CD4-positive, alpha-beta T cell treated with Interferon gamma for 1 hour (primary cell): ENCODE results near the gene TMIGD3.
A peak's percentile ranks its signal among the peaks of the same experiment; 100 is the strongest.
"Not testable (repeated sequence)": the region's sequence is repeated elsewhere in the genome, so short reads cannot be mapped to it uniquely, and the experiment has no call there.

Experiments used
- DNase-seq: peaks from one replicate; pipeline ENCODE4 v3.0.0-alpha.2; 2020

The TMIGD3 gene

DNA sequence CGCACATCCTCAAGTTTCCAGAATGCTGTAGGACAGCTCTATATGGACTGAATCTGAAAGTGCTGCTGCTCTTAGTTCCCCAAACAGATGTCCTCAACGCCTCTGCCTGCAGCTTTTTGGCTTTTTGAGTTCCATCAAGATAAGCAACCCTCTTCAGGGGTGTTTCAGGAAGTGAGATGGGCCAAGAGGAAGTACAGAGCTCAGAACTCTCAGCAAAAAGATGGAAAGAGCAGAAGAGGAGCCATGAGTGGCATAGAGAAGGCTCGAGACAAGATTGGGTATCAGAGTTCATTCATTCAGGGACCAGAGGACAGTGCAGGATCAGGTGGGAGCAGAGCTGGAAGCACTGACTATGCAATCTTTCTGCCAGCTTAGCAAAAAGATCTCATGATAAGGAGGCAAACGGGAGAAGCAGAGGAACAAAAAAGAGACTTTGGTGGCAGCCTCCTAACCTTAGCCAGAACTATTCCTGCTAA is at the start of gene TMIGD3, which contains the start of gene ADORA3:
TMIGD3 (minus strand) TSS at position 49 of the 476 bp plus-strand sequence. CDS start 279 bp downstream, outside the sequence.
ADORA3 (minus strand) TSS at position 49 of the 476 bp plus-strand sequence. CDS start 279 bp downstream, outside the sequence.
- DNase-seq: no peak

DNA sequence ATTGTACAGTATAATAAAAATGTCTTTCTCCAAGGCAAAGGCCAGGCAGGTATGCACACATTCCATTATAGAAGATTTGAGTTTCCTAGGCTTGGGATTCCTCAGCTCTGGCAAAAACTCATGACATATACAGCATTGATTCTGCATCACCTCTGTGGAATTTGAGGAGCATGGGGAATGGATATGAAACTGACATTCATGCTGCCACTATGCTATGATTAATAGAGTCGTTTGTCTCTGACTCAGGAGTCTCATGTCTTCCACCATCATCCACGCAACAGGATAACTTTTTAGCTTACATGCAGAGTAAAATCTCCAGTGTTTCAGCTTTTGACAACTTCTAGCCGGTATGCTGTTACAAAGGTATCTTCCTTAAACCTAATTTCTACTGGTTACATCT is 49.8 kb upstream of the TMIGD3 start:
- DNase-seq: no peak

DNA sequence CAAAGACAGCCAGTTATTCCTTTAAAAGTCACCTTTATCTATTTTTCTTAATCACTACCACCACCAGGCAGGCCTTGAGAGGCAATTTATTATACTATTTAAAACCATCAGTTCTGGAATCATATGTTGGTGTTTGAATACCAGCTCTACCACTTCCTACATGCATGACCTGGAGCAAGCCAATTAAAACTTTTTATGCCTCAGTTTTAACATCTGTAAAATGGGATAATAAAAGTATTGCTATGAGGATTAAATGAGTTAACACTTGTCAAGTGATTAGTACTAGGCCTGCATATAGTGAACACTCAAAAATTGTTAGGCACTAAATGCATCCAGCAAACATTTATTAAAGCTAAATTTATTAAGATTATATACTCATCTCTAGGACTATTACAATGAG is 49.2 kb upstream of the TMIGD3 start:
- DNase-seq: no peak

DNA sequence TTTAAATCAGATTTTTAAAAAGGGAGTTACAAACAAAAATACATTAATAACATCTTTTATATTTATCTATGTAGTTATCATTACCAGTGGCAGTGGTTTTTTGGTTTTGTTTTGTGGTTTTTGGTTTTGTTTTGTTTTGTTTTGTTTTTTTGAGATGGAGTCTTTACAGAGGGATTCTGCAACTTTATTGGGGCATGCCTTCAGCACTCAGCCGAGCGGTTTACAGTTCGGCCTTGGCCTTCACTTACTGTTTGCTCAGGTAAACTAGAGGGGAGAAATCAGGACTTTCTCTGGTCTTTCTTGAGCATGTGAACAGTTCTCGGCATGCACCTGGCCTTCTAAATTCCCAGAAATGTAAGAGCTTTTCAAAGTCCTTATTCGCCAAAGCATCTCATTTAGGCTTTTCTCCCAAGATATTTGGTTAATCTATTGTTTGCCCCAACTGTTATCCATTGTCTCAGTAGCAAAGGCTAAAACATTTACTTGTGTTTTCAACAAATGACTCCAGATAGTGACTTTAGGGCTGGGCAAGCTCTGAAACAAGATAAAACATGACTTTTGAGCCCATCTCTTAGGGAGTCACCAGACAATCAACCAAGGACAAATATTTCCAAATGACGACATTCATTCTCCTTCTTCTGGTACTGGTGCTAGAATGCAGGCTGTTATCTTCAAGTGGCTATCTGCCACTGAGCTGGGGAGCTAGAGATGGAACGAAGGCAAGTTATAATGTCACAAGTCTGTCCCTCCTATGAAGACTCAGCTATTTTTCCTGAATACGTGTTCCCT is 48.4 kb upstream of the TMIGD3 start:
- DNase-seq: no peak

DNA sequence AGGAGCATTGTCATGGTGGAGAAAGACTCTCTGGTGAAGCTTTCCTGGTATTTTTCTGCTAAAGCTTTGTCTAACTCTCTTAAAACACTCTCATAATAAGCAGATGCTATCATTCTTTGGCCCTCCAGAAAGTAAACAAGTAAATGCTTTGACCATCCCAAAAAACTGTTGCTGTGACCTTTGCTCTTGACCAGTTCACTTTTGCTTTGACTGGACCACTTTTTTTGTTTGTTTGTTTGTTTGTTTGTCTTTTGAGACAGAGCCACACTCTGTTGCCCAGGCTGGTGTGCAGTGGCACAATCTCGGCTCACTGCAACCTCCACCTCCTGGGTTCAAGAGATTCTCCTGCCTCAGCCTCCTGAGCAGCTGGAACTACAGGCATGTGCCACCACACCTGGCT is 44.4 kb upstream of the TMIGD3 start:
- not testable (repeated sequence) for DNase-seq

DNA sequence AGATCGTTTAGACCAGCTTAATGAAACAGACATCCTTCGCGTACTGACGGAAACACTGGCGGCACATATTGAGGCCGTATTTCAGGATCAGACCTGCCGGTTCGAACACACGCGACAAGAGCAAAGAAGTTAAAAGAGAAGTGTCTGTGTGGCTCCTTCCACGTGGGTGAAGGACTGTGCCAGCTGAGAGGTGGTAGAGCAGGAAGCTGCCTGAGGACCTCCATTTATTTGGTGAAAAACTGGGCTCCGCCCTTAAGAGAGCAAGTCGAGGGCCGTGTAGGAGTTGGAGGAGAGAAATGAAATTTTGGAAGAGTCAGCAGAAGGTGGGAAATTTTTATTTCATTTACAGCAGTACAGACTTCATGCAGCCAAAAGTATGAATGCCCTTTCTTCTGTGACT is 38.8 kb upstream of the TMIGD3 start:
- no peak for DNase-seq

DNA sequence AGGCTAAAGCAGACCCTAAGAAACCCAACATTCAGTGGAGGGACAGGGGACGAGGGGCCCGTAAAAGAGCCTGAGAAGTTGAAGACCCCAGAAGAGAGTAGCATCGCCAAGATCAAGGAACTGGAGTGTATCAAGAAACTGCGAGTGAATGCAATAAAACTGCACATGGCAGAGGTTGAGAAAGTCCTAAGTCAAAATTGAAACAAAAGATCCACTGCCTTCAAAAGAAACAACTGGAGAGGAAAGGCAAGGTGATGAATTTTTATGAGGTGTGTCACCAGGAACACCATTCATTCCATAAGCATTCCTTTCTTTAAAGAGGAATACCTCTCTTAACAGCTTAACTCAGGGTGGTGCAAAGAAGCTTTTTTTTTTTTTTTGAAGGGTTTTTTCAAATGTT is 38.3 kb upstream of the TMIGD3 start:
- no peak for DNase-seq

DNA sequence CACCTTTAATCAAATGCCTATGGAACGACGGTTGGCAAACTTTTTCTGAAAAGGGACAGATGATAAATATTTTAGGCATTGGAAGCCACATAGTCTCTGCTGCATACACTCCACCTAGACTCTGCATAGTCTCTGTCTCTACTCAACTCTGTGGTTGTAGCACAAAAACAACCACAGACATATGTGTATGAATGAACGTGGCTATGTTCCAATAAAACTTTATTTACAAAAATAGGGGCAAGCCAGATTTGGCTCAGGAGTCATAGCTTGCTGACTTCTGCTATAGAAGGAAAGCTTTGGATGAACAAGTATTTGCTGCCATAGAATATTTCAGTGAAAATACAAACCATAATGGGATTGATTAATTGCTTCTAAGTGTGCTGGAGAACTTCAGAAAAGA is 37.5 kb upstream of the TMIGD3 start:
- DNase-seq: no peak

DNA sequence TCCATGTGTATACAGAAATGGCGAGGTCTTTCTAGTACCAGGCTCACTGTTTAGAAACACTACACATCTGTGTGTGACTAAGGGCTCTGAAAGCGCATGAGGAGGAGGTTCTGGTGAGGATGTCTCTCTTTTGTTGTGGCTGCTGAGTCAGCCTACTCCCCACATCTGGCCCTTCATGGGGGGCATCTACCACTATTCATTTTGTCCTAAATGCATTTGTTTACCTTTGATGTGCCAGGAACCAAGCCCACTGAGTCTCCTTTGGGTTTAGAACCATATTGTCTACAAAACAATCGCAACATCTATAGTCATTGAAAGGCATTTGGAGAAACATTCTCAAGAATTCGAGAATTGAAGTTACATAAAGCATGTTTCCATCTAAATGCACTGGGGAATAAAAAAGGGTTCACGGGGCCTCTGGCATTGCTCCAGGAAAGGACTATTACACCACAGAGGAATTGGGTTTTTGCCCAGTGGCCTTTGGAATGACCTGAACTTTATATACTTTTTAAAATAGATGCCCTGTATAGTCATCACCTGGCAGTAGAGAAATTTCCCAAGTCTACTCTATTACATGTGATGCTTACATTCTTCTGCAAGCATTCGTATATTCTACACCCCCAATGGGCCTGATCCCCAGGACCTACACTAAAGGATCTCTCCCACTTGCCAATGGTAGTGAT is 35.1 kb upstream of the TMIGD3 start:
- no peak for DNase-seq

DNA sequence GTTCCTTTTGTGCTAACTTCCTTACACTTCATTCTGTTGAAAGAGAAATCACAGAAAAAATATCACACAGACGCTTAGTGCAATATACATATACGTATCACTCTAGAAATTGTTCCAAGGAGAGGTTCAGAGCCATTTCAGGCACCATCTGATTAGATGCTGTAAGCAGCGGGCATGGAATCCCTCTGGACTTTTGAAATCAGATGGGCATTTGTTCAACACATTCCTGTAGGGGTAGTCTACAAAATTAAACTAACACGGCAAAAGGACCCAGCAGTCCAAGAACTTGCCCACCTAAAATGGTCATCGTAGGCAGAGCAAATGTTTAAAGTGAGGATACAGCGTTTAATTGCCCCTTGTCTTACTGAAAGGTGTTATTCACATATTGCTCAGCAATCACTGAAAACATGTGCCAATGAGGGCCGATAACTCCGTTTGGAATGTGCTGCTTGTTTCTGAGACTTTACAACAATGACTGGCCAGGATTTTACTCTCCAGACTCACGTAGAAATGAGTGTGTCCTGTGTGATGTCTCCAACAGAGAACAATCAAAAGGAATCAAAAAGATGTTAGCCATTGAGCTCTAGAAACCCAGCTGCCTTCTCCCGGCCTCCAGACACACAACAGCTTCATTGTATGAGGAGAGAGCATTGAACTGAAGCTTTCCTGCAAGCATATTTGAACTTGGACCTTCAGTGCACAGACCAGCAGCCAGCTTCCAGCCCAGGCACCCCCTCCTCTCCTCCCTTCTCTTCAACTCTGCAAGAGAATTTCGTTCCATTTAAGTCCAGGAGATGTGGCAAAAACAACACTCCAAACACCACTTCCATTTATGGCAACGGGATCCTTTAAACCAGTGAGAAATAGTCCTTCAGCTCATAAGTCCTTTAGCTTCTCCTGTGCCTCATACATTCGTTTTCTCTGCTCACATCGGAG is 32.1 kb upstream of the TMIGD3 start:
- no peak for DNase-seq

DNA sequence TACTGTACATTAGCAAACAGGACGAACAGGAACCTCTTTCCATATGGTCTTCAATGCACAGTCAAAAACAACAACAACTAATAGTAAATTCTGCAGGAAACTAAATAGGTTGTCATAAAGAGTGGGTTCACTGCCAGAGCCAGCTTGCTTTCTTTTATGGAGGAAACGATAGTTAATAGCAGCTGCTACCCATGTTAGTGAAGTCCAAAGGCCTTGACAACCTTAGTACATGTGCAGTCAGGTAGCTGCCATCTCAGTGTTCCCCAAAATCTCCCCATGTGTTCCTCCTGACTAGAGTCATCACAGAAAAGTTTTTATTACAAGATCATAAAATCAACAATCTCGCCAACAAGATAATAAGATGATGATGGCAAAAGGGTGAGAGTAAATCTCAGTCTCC is 16.6 kb upstream of the TMIGD3 start:
- DNase-seq: no peak

DNA sequence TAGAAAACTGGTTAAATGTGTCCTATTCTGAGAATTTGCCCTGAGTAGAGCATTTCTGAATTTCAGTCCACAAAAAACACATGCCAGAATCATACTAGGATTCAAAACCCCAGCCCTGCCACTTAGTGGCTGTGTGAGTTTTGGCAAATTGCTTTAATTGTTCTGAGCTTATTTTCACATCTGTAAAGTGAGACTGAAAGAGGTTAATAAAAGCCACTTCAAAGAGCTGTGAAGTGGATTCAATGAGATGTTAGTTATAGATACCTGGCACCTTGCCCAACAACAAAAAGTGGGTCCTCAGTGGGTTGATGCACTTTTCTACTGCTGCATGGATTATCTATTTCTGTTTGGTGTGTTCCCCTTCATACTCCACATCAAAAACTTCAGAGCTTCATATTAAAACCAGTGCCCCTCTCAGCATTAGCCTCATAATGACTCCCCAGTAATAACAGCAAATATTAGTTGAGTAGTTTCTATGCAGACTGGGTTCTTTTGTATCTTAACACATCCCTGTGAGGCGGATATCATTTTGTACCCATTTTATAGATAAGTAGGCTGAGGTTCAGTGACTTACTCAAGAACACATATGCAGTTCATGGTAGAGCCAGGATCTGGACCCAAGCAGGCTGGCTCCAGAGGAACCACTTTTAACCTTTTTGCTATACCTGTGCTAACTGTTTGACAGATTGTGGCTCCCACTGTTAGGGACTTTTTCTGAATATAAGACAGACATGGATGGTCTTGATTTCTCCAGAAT is 14.2 kb upstream of the TMIGD3 start:
- no peak for DNase-seq

DNA sequence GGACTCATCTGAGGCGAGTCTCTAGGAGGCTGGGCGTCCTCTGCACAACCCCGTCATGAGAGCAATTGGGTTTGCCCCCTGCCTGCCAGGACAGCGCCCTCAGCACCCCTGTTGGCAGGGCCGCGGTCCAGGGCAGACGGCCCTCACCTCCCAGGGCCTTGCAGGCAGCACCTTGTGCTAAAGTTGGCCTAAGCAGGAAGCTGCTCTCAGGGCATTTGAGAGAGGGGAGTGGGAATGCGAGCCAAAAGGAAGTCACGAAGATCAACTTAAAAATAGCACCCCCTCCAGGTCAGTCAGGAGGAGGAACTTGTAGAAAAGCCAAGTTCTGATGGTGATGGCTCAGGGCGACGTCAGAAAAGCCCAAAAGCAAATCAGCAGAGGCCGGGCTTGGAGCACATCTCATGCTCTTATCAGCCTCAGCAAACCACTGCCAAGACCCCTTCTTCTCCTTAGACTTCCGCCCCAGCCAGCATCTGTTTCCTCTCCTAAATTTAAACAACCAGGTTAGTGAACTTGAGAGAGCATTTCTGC is 12.6 kb upstream of the TMIGD3 start:
- DNase-seq: peak; percentile 57

DNA sequence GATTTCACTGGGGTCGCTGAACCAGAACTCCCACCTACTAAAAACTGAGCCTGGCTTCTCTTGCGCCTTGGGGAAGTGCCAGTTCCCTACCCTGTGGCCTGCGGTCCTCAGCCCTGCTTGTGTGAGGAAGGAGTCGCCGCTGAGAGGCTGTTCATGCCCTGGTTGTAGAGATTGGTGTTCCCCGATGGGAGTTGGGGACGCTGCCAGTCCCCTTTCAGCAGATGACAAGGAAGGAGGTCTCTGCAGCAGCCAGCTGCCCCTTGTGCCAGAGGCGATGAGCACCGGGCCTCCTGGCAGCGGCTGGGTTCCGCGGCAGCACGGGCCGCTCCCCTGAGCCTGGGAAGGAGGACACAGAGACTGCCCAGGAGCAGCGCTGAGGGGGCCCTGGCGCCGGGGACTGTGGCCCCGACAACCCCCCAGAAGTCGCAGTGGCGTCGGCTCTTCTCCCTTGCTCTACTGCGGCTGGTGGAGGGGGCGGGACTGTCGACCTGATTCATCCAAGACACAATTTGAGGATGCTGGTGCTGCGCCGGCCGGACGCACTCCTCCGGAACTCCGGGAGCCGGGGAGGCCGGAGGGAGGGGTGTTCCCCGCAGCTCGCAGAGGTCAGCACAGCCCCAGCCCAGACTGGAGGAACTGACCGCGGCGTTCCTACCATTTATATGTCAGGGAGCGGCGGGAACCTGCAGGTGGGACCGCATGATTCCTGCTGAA is 12.0 kb upstream of the TMIGD3 start:
- peak; percentile 13 for DNase-seq

DNA sequence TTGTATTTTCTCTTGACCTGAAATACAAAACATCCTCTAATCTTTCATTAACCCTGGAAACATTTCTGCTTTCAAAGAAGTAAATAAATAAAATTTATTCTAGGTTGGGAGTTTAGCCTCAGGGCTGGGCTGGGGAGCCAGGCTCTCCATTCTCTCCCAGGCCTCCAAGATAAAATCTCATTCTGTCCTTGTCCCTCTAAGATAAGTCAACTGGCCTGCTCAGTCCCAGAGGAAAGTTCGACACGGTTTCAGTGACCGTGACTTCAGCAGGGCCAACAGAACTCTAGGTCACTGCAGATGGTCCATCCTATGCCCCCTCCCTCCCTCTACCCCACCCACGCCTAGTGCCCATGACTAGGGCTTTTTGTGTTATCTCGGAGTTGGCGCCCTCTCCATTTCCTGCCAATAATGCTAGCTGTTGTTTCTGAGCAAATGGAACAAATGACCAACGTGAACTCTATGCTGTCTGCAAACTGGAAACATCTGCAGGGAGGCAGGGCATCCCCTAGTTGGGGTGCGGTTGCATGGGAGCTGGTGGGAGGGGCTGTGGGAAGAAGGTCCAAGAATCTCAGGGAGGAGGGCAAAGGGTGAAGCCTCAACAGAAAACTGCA is 10.1 kb upstream of the TMIGD3 start:
- DNase-seq: no peak

DNA sequence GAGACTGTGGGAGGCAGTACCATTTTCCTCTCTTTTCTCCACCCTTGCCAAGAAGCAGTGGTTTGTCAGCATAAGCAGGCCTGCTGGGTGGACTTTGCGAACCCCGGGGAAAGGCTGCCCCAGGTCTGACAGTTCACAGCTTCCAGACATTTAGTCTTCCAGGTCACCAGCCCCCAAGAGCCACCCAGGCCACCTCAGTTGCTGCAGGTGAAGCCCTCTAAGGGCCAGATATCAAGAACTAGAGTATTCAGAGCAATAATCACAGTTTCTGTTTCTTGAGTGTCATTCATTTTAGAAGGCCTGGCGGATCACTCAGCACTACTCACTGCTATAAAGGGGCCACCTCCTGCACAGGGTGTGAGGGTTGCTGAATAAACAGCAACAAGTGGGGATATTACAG is 9.5 kb upstream of the TMIGD3 start:
- DNase-seq: no peak

DNA sequence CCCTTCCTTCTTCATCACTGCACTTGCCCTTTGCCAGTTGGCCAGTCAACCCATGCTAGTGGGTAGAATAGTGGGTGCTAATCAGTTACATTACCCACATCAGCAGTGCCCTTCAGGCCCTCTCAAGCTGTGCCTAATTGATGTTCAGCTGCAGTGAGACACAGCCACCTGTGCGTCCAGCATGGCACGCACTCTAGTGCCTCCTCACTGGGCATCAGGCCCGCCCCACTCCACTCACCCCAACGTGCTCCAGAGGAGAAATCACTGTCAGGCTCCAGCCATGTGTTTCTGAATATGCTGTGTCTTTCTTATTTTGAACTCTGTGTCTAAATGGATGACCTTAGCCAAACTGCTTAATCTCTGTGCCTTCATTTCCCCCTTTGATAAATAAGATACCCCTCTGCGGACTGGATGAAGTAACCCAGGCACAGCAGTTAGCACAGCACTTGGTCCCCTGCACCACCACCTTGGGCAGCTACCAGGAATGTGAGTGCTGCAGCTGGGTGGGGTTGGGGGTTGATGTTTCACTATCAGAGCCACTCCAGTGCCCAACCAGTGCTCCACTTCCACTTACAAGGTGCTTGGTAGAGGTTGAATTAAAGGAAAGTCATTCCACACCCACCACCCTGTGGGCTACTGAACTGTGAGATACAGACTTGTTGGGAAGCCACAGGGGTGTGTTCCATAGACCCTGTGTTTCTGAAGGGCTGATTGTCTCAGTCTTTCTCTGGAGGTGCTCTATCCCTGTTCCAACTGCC is 8.9 kb upstream of the TMIGD3 start:
- no peak for DNase-seq

DNA sequence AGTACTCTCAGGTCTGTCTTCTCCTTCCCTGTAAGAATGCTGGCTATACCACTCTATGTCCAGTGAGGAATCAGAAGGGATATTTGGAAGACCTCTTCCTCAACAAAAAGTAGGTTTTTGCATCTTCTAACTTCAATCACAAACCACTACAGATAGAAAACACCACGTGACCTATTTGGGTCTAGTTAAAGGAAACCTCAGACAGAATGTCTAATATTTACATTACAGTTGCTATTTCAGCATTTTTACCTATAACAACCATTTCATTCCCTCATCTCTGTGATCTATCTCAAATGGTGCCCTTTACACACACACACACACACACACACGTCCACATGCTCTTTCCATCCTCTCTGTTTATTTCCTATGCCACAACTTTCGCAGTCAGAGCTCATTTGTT is 7.9 kb upstream of the TMIGD3 start:
- DNase-seq: no peak

DNA sequence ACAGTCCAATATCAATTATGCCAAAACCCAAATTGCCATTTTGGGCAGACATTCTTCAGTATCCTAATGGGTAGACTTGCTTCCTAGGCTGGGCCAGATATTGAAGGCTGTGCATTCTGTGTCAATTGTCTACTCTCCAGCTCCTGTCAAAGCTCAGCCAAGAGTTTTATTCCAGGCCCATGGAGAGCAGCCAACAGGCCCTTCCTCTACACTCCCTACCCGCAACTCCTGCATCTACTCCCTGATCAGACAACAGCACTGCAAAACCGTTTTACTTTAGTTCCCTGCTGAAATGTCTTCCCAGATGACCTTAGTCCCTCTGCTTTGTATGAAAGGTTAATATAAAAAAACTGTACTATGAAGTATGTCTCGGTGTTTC is 6.6 kb upstream of the TMIGD3 start:
- DNase-seq: no peak
